GM10248 (cell line): Measurements from ENCODE around the gene DLAT.
"Not testable (repeated sequence)": the region's sequence is repeated elsewhere in the genome, so short reads cannot be mapped to it uniquely, and the experiment has no call there.

Source experiments
- CTCF ChIA-PET: fragments of 300-600 bp; sonication (Branson Sonifier 250); formaldehyde crosslinking; extraction: SDS; loops from one replicate; lab custom pipeline; 2021; ENCODE audit warnings: antibody characterized with exemption; lab: Yijun Ruan, JAX
- POLR2A ChIA-PET: fragments of 350-650 bp; sonication (Branson Sonifier 250); formaldehyde crosslinking; extraction: SDS; loops from one replicate; lab custom pipeline; 2020; ENCODE audit warnings: antibody characterized with exemption; lab: Yijun Ruan, JAX
- DNase-seq: peaks from one replicate; pipeline ENCODE4 v3.0.0; 2012; ENCODE audit errors: extremely low spot score
- CTCF ChIP-seq: IDR thresholded peaks from 2 replicates; pipeline ENCODE4 v1.5.1; 2012; ENCODE audit warnings: mild to moderate bottlenecking, low read depth; ENCODE audit errors: extremely low read depth, missing control alignments, control extremely low read depth

The DLAT gene

GRCh38 chr11:112087212-112087611 is 62.0 kb downstream of the DLAT start:
- DNase-seq, result no peak
- TF ChIP-seq CTCF, result no peak
- ChIA-PET POLR2A (no interaction called here), CTCF (interaction anchor here (1.0 to 2.1 kb wide), 4 partner anchors 10 to 193 kb away, joined by 3 to 10 read pairs (median 5); no protein-coding TSS in a partner anchor)

DNA sequence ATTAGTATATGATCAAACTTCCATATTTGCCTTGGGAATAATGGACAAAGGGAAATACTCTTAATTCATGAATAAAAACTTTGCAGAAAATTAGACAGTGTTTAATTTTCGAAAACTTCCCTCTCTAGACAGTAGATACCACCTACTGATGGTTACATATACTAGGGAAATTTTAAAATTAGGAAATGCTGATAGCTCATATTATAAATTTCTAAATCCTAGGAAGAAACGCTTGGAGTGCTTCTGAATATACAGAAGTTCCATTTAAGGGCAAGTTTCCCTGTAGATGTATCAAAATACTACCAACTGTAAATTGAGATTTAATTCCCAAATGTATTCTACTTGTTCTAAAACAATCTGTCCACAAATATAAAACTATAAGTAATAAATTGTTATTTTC is 70.1 kb downstream of the DLAT start:
- CTCF ChIA-PET, result interaction anchor here (2.4 kb wide), 1 partner anchor 18 kb away, joined by 10 read pairs; no protein-coding TSS in a partner anchor

GRCh38 chr11:112096194-112096593 is 71.0 kb downstream of the DLAT start:
- ChIA-PET POLR2A (no interaction called here), CTCF (interaction anchor here (1.1 to 5.6 kb wide), 4 partner anchors 10 to 184 kb away, joined by 4 to 47 read pairs (median 8); no protein-coding TSS in a partner anchor)

More for the DNA sequence above, 70.1 kb downstream of the DLAT start:
- POLR2A ChIA-PET, DNase-seq: not testable (repeated sequence)

GRCh38 chr11:112097734-112098528 is 72.7 kb downstream of the DLAT start:
- no peak for DNase-seq
- no peak for TF ChIP-seq CTCF
- POLR2A ChIA-PET, result no interaction called here
- CTCF ChIA-PET, result interaction anchor here (0.6 to 5.6 kb wide), 3 partner anchors 8 to 131 kb away, joined by 3 to 47 read pairs (median 6); no protein-coding TSS in a partner anchor

More at GRCh38 chr11:112096194-112096593, 71.0 kb downstream of the DLAT start:
- TF ChIP-seq CTCF, result no peak
- no peak for DNase-seq

DNA sequence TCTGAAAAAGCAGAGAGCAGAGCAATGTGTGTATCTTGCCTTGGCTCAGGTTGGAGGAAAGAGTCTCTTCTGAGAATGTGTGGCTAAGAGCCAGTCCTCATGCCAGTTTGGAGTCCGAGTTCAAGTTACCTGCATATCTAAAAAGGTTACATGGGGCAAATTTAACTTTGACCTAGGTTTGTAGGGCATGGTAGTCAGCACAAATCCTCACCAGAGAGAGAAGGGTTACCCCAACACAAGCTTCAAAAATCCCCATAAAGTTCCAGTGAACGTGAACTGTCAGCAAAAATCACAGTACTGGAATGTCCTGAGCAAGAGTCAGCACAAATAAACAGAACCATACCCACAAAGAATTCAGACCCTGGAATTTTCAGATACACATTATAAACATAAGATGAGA is 75.3 kb downstream of the DLAT start:
- POLR2A ChIA-PET, result no interaction called here
- no peak for DNase-seq
- CTCF ChIA-PET, result interaction anchor here (0.7 to 5.6 kb wide), 4 partner anchors 9 to 17 kb away, joined by 3 to 47 read pairs (median 4); no protein-coding TSS in a partner anchor
- no peak for TF ChIP-seq CTCF

- CTCF ChIA-PET, result interaction anchor here (2.1 to 2.6 kb wide), 2 partner anchors 9 to 11 kb away, joined by 10 read pairs; no protein-coding TSS in a partner anchor
Observed at GRCh38 chr11:112103446-112103845, 78.2 kb downstream of the DLAT start.

More at GRCh38 chr11:112103446-112103845, 78.2 kb downstream of the DLAT start:
- no peak for DNase-seq
- POLR2A ChIA-PET, result no interaction called here
- TF ChIP-seq CTCF, result no peak
